ENCODE results near the gene LTA4H.

LTA4H gene

DNA sequence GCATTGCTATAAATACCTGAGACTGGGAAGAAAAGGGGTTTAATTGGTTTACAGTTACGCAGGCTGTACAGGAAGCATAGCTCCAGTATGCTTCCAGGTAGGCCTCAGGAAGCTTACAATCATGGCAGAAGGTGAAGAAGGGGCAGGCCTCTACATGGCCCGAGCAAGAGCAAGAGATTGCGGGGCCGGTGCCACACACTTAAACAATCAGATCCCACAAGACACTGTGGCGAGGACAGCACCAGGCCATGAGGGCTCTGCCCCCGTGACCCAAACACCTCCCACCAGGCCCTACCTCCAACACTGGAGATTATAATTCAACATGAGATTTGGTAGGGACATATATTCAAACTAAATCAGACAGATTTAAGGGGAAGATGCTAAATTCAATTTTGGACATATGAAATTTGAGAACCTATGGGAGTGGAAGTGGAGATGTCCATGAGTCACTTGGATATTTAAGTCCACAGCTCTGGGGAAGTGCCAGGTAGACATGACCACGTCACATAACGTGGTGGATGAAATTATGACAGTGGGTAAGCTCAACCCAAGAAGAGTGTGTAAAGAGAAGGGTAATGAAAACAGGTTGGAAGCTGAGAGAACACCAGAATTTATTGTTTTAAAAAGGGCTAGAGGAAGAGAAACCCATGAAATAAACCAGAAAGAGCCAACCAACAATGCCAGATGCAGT lies 1.5 kb upstream of the LTA4H start:
- Histone ChIP-seq H3K4me1 (ENCODE audit: control insufficient read depth, insufficient read depth, low read length) (peaks cover 5% of the 10 kb centered on the region; the same call in 1 of the 2 replicates), H3K36me3 (ENCODE audit: control insufficient read depth in 2 of 2, insufficient read depth in 1 of 2, low read length in 2 of 2) (no peaks in the 10 kb centered on the region), H3K27ac (ENCODE audit: extremely low read depth, low read depth, low read length) (no peak overlapping the region), H3K4me3 (ENCODE audit: low read depth, low read length) (no peak overlapping the region), H3K9me3 (ENCODE audit: control insufficient read depth, insufficient read depth, low read depth, low read length) (no peaks in the 10 kb centered on the region)
- ChIA-PET CTCF (no interaction called here), POLR2A (interaction anchor here (0.7 to 1.7 kb wide), 2 partner anchors 16 to 218 kb away, joined by 5 to 7 read pairs; no protein-coding TSS in a partner anchor)
- TF ChIP-seq ZNF548 (tag by site-specific recombination; IDR thresholded peaks at IDR 0.05) (no peak), ZNF701 (tag by site-specific recombination; IDR thresholded peaks at IDR 0.05) (no peak), ZBTB21 (tag by site-specific recombination; IDR thresholded peaks at IDR 0.05) (no peak), ZNF341 (tag by site-specific recombination; IDR thresholded peaks at IDR 0.05; ENCODE audit: low read depth) (no peak), ZNF585B (tag by site-specific recombination; IDR thresholded peaks at IDR 0.05) (no peak), ZNF37A (tag by site-specific recombination; IDR thresholded peaks at IDR 0.05) (no peak), ZNF324 (tag by site-specific recombination; IDR thresholded peaks at IDR 0.05) (no peak), ZNF645 (tag by site-specific recombination; IDR thresholded peaks at IDR 0.05) (no peak), ZBTB44 (tag by site-specific recombination; IDR thresholded peaks at IDR 0.05) (no peak), ZNF580 (tag by site-specific recombination; IDR thresholded peaks at IDR 0.05) (no peak), ZNF114 (tag by site-specific recombination; IDR thresholded peaks at IDR 0.05) (no peak)
- TF ChIP-seq, protein P1, sequence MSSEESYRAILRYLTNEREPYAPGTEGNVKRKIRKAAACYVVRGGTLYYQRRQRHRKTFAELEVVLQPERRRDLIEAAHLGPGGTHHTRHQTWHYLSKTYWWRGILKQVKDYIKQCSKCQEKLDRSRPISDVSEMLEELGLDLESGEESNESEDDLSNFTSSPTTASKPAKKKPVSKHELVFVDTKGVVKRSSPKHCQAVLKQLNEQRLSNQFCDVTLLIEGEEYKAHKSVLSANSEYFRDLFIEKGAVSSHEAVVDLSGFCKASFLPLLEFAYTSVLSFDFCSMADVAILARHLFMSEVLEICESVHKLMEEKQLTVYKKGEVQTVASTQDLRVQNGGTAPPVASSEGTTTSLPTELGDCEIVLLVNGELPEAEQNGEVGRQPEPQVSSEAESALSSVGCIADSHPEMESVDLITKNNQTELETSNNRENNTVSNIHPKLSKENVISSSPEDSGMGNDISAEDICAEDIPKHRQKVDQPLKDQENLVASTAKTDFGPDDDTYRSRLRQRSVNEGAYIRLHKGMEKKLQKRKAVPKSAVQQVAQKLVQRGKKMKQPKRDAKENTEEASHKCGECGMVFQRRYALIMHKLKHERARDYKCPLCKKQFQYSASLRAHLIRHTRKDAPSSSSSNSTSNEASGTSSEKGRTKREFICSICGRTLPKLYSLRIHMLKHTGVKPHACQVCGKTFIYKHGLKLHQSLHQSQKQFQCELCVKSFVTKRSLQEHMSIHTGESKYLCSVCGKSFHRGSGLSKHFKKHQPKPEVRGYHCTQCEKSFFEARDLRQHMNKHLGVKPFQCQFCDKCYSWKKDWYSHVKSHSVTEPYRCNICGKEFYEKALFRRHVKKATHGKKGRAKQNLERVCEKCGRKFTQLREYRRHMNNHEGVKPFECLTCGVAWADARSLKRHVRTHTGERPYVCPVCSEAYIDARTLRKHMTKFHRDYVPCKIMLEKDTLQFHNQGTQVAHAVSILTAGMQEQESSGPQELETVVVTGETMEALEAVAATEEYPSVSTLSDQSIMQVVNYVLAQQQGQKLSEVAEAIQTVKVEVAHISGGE (tag by site-specific recombination; conservative IDR thresholded peaks at IDR 0.05; ENCODE audit: low read depth): no peak

GRCh38 chr12:96034621-96035282 lies 635 bp downstream of the LTA4H start:
- Histone ChIP-seq H3K4me1 (ENCODE audit: control insufficient read depth, insufficient read depth, low read length) (peaks cover 5% of the 10 kb centered on the region; the same call in 1 of the 2 replicates), H3K27ac (ENCODE audit: extremely low read depth, low read depth, low read length) (peak overlapping the region; percentile 75)
- CTCF ChIA-PET: interaction anchor here (1.0 kb wide), 1 partner anchor 31 kb away, joined by 3 read pairs; no protein-coding TSS in a partner anchor
- no peak for TF ChIP-seq BCL6B (tag by site-specific recombination; IDR thresholded peaks at IDR 0.05)
- TF ChIP-seq ZNF571 (tag by site-specific recombination; IDR thresholded peaks at IDR 0.05): no peak
- TF ChIP-seq ZNF585B (tag by site-specific recombination; IDR thresholded peaks at IDR 0.05): no peak
- TF ChIP-seq, protein P2, sequence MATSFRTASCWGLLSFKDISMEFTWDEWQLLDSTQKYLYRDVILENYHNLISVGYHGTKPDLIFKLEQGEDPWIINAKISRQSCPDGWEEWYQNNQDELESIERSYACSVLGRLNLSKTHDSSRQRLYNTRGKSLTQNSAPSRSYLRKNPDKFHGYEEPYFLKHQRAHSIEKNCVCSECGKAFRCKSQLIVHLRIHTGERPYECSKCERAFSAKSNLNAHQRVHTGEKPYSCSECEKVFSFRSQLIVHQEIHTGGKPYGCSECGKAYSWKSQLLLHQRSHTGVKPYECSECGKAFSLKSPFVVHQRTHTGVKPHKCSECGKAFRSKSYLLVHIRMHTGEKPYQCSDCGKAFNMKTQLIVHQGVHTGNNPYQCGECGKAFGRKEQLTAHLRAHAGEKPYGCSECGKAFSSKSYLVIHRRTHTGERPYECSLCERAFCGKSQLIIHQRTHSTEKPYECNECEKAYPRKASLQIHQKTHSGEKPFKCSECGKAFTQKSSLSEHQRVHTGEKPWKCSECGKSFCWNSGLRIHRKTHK (tag by site-specific recombination; IDR thresholded peaks at IDR 0.05): no peak
- no peak for TF ChIP-seq ZNF560 (tag by site-specific recombination; IDR thresholded peaks at IDR 0.05; ENCODE audit: borderline replicate concordance)
- 0 out of 2 replicates have a peak, but pooled peaks have one; percentile 38 for TF ChIP-seq BCL11B (tag by site-specific recombination; IDR thresholded peaks at IDR 0.05; ENCODE audit: low read depth)
- TF ChIP-seq ZNF624 (tag by site-specific recombination; IDR thresholded peaks at IDR 0.05): no peak
- TF ChIP-seq, protein P3, sequence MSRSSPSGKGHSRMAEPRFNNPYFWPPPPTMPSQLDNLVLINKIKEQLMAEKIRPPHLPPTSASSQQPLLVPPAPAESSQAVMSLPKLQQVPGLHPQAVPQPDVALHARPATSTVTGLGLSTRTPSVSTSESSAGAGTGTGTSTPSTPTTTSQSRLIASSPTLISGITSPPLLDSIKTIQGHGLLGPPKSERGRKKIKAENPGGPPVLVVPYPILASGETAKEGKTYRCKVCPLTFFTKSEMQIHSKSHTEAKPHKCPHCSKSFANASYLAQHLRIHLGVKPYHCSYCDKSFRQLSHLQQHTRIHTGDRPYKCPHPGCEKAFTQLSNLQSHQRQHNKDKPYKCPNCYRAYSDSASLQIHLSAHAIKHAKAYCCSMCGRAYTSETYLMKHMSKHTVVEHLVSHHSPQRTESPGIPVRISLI (tag by site-specific recombination; IDR thresholded peaks at IDR 0.05): no peak
- no peak for TF ChIP-seq ZBTB44 (tag by site-specific recombination; IDR thresholded peaks at IDR 0.05)
- TF ChIP-seq ZNF19 (tag by site-specific recombination; IDR thresholded peaks at IDR 0.05; ENCODE audit: low read depth): no peak

More at GRCh38 chr12:96034621-96035282, 635 bp downstream of the LTA4H start:
- peak overlapping the region; percentile 100 for H3K4me3 ChIP-seq (ENCODE audit: low read depth, low read length)
- no peaks in the 10 kb centered on the region for H3K9me3 ChIP-seq (ENCODE audit: control insufficient read depth, insufficient read depth, low read depth, low read length)
- POLR2A ChIA-PET: interaction anchor here (0.8 to 1.7 kb wide), 7 partner anchors 10 to 1031 kb away, joined by 3 to 10 read pairs (median 3); partner anchors contain the start of gene NDUFA12
- H3K36me3 ChIP-seq (ENCODE audit: control insufficient read depth in 2 of 2, insufficient read depth in 1 of 2, low read length in 2 of 2): no peaks in the 10 kb centered on the region

Data from HEK293 (cell line).